NCI-H2227 treated with DMSO at 0.1 percent for 48 hours (cell line): Measurements from ENCODE around the gene NPIPB4.
"Not testable (repeated sequence)": the region's sequence is repeated elsewhere in the genome, so short reads cannot be mapped to it uniquely, and the experiment has no call there.

ENCODE experiments used
- DNase-seq: peaks from one replicate; lab custom pipeline; 2025; lab: John Stamatoyannopoulos, UW

NPIPB4 gene

DNA sequence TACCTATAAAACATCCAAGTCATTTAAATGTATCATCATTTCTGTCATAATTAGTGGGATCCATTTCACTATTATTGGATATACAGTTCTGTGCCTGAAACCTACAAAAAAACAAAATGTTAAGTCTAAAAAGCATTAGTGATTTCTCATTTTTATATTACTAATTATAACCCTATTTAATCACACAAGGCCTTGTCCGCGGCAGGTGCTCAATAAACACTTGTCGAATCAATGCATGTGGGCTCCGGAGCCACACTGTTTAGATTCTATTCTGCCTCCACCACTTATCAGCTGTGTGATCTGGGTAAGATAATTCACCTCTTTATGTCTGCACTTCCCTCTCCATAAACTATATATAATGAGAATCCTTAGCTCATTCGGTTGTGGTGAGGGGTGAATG, at the start of gene NPIPB4:
Gene NPIPB4, minus strand, starts transcription at position 101 of the 400 bp plus-strand sequence. CDS start 378 bp downstream, outside the sequence.
- DNase-seq, result not testable (repeated sequence)

DNA sequence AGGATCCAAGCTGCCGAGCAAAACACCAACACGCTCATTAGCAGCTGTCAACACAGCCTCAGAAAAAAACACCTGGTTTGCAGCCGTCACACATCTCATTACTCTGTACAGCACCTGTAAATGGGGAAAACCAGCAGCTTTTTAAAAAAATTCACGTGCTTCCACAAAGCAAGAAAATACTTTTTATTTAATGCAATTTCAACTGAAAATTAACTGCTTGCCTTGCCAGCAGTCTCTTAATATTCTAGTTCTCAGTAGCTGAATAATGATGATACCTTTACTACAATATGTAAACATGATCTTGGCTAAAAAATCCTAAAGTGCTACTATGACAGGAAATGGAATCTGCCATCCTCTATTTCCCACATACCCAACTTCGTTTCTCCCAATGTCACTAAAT, 41.4 kb upstream of the NPIPB4 start:
- not testable (repeated sequence) for DNase-seq

DNA sequence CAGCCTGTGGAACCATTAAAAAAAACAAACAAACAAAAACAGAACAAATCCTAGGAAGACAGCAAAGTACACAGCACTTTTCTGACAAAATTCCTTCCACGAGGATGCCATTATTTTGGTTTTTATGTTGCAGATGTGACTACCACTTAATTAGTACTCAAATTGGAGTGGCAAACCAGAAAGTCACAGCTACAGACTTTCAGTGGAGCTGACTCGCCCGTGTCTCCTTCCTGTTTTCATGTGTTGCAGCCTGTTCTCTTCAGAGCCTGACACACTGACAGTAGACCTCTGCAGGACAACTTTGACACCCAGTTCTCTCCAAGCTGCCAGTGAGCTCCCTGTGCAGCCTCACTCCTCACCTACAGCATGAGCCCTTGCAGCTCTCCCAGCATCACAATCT, 24.4 kb upstream of the NPIPB4 start:
- not testable (repeated sequence) for DNase-seq

DNA sequence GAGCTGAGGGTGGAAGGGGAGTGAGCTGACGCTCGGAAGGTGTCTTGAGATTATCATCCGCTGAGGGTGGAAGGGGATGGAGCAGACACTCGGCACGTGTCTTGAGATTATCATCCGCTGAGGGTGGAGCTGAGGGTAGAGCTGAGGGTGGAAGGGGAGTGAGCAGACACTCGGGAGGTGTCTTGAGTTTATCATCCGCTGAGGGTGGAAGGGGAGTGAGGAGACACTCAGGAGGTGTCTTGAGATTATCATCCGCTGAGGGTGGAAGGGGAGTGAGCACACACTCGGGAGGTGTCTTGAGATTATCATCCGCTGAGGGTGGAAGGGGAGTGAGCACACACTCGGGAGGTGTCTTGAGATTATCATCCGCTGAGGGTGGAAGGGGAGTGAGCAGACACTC, 20.4 kb downstream of the NPIPB4 start:
- not testable (repeated sequence) for DNase-seq

DNA sequence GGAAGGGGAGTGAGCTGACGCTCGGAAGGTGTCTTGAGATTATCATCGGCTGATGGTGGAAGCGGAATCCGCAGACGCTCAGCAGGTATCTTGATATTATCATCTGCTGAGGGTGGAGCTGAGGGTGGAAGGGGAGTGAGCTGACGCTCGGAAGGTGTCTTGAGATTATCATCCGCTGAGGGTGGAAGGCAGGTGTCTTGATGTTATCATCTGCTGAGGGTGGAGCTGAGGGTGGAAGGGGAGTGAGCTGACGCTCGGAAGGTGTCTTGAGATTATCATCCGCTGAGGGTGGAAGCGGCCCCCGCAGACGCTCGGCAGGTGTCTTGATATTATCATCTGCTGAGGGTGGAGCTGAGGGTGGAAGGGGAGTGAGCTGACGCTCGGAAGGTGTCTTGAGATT, 21.2 kb downstream of the NPIPB4 start:
- DNase-seq, result not testable (repeated sequence)

DNA sequence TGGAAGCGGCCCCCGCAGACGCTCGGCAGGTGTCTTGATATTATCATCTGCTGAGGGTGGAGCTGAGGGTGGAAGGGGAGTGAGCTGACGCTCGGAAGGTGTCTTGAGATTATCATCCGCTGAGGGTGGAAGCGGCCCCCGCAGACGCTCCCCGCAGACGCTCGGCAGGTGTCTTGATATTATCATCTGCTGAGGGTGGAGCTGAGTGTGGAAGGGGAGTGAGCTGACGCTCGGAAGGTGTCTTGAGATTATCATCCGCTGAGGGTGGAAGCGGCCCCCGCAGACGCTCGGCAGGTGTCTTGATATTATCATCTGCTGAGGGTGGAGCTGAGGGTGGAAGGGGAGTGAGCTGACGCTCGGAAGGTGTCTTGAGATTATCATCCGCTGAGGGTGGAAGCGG, 21.8 kb downstream of the NPIPB4 start:
- DNase-seq, result not testable (repeated sequence)

DNA sequence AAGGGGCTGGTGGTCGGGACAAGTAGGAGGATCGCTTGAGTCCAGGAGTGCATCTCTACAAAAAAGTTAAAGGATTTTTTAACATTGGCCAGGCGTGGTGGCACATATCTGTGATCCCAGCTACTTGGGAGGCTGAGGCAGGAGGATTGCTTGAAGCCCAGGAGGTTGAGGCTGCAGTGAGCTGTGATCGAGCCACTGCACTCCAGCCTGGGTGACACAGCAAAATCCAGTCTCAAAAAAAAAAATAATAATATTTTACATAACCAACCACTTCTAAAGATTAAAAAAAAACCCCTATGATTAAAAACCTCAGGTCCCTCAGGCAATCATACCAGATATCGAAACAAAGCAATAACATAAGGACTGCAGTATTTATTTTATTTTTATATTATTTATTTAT, 23.3 kb downstream of the NPIPB4 start:
- DNase-seq, result not testable (repeated sequence)

DNA sequence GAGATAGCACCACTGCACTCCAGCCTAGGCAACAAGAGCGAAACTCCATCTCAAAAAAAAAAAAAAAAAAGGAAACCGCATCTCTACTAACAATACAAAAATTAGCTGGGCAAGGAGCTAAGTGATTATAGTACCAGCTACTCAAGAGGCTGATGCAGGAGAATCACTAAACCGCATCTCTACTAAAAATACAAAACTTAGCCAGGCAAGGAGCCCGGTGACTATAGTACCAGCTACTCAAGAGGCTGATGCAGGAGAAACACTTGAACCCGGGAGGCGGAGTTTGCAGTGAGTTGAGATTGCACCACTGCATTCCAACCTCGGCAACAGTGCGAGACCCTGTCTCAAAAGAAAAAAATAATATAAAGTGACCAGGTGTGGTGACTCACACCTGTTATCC, 27.6 kb downstream of the NPIPB4 start:
- not testable (repeated sequence) for DNase-seq

DNA sequence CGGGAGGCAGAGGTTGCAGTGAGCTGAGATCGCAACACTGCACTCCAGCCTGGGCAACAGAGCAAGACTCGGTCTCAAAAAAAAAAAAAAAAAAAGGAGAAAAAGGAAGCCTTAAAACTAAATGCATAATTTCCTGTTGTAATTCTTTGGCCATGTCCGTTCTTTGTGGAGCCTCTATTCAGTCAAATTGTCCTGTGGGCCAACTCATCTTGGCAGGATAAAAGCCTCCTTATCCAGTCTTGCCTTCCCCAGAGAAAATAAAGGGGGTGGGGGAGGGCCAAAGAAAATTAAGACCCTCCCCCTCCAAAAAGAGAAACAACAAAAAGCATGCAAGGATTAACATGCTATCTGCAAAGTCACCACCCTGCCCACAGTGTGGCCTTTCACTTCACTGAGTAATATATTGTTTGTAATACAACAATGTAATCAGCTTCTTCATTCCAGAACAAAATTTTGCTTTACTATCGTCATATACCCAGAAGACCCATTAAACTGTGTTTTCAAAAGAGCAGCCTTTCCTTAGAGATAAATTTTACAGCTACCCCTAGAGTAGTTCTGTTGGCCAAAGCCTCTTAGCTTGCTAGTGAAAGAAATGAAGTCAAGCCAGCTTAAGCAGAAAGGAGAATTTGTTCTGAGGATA, 31.4 kb downstream of the NPIPB4 start:
- DNase-seq, result not testable (repeated sequence)

DNA sequence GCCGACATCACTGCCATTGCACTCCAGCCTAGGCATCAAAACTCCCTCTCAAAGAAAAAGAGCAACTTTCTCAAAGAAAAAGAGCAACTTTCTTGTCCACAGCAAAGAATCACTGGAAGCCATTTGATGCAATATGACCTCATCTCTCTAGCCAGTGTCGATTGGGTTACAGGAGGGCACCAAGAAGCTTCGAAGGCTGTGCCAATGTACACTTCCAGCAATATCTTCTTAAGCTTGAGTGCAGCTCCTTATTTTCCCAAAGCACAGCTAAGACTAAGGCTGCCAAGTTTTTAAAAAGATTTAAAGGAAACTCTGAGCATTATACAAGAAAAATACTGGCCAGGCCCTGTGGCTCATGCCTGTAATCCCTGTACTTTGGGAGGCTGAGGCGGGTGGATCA, 32.0 kb downstream of the NPIPB4 start:
- DNase-seq, result not testable (repeated sequence)

DNA sequence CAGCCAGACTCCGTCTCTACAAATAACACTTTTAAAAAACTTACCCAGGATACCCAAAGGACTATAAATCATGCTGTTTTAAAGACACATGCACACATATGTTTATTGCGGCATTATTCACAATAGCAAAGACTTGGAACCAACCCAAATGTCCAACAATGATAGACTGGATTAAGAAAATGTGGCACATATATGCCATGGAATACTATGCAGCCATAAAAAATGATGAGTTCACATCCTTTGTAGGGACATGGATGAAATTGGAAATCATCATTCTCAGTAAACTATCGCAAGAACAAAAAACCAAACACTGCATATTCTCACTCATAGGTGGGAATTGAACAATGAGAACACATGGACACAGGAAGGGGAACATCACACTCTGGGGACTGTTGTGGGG, 34.3 kb downstream of the NPIPB4 start:
- not testable (repeated sequence) for DNase-seq

DNA sequence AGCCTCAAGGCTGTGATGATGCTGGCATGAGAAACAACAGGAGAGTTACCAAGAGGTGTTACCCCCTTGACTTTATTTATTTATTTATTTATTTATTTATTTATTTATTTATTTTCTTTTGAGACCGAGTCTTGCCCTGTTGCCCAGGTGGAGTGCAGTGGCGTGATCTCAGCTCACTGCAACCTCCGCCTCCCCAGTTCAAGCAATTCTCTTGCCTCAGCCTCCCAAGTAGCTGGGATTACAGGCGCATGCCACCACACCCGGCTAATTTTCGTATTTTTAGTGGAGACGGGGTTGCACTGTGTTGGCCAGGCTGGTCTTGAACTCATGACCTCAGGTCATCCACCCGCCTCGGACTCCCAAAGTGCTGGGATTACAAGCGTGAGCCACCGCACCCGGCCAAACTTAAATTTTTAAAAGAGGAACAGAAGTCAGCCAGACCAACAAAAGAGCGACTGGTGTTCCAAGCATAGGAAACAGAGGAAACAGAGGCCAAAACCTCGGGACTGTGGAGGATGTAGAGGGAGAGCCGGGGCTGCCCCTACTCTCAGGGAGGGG, 36.6 kb downstream of the NPIPB4 start:
- DNase-seq, result not testable (repeated sequence)

DNA sequence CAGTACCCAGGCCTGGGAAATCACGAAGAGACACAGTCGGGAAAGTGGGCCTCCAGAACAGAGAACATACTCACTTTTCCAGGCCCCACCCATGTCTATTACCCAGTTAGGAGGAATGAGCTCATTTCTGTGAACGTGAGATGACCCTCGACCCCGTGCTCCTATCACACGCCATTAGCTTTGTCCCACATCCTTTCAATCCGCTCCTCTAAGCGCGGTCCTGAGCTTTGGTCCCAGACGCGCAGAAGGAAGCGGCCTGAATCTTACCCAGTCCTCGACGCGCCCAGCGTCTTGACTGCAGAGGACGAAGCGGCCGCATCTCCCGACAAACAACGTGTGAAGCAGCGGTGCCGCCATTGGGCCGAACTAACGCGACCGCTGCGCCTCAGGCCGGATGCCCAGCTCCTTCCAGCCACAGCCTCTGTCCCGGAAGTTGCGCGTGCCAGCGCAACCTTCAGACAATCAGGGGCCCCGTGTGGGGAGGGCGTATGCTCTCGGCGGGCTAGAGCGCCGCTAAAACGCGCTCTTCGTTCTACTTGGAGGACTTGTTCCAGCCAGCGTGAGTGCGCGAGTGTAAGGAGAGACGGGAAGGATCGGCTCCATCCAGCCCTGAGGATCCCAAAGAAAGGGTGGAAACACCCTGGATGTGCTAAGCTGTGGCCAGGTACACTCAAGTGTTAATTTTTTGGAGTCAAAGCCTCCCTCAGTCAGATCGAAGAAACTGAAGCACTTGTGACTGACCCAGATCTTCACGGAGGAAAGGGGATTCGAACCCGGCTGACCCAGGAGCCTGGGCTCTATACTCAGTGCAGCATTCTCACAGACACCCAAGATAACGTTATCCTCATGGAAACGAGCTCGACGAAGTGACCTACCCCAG, 37.3 kb downstream of the NPIPB4 start:
- peak; percentile 89 for DNase-seq

DNA sequence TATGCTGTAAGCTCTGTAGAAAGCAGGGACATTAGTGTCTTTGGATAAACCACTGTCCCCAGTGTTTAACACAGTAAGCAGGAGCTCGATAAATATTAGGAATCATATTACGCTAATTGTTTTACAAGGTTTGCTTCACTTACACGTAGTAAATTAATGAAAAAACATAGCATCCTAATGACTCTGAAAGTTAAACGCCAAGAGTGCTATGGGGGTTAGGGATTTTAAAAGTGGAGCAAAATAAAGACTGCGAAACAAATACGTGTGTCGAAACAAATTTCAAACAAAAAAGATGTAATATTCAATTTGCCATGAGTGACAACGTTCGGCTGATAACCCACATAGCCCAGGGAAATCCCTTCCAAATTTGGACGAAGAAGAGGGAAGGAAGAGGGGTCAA, 37.9 kb downstream of the NPIPB4 start:
- not testable (repeated sequence) for DNase-seq

DNA sequence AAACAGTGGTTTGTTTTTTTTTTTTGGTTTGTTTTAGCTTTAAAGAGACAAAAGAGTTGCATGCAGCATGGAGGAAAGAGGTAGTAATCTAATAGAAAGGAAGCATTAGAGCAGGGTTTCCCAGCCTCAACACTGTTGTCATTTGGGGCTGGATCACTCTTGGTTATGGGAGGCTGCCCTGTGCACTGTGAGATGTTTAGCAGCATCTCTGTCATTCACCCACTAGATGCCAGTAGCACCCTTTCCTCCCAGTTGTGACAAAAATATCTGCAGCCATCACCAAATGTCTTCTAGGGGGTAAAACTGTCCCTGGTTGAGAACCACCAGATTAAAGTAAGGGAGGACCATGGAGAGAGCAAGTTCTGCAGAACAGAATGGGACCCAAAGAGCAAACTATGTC, 40.5 kb downstream of the NPIPB4 start:
- not testable (repeated sequence) for DNase-seq

DNA sequence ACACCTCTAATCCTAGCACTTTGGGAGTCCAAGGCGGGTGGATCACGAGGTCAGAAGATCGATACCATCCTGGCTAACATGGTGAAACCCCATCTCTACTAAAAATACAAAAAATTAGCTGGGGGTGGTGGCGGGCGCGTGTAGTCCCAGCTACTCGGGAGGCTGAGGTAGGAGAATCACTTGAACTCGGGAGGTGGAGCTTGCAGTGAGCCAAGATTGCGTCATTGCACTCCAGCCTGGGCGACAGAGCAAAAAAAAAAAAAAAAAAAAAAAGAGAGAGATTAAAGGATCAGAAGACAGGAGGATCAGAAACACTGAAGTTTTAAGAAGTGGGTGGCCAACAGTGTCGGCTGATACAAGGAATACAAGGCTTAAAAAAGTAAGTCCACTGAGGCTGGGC, 41.9 kb downstream of the NPIPB4 start:
- DNase-seq, result not testable (repeated sequence)

DNA sequence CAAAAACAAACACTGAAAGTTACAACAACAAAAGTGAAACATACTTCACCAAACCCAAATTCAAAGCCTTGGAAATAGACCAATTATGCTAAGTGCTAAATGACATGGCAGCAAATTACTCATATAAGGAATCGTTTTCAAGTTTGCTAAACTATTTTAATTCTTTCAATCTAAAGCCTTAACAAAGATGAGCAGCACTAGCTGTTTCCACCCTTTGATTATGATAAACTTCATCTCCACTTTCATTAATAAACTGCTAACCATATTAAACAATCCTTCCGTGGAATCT, 55.2 kb downstream of the NPIPB4 start:
- DNase-seq, result not testable (repeated sequence)

DNA sequence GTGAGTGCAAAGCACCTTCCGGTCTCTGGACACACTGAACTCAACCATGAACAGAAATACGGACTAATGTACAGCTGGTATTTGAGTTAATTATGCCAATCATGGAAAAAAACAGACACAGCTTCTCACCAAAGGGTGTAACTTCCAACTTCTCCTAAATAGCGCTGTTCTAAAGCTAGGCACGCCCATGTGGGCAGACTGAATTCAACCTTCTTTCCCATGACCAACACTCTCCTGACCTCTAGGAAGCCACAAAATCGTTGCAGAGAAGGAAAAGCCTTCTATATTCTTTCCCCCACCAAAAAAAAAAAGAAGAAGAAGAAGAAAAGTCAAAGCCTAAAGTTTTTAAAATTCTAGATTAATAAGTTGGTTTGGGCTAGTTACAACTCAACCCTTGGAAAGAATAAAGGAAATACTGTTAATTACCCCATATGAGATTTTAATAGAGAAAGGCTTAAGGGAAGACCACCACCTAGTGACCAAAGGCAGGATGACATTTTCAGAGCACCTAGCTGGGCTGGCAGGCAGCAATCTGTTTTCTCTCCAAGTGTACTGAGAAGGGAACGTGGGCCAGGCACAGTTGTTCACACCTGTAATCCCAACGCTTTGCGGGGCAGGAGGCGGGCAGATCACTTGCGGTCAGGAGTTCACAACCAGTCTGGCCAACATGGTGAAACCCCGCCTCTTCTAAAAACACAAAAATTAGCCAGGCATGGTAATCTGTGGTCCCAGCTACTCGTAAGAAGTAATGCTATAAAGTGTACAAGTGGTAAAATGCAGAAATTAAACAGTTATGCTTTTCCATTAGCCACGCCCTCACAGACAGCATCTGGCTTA, 55.8 kb downstream of the NPIPB4 start:
- DNase-seq, result peak; percentile 4

DNA sequence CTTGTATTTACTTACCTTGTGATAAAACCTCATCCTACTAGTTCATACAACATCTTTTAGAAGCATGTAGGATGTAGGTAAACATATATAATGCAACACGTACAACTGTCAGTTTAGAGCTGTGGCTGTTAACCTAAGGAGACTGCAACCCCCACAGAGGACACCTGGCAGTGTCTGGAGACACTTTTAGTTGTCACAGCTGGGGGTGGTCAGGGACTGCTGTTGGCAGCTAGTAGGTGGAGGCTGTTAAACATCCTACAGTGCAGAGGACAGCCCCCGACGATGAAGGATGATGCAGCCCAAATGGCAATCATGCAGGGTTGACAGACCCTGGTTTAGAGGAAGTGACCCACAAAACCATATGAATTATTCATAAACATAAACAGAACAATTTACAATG, 59.0 kb downstream of the NPIPB4 start:
- not testable (repeated sequence) for DNase-seq

DNA sequence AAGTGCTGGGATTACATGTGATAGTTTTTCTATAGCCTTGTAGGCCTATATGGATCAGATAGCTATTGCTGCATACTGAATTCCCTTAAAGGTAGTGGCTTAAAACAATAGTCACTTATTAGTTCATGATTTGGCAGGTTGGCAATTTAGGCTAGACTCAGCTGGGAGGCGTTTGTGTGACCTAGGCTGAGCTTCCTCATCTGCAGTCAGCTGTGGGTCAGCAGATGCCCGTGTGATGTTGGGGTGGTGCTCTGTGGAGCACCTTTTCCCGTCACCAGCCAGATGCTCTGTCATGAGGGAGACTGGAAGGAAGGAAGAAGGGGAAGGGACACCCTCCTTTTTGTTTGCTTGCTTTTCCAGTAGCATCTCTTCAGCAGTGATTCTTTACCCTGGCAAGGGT, 64.2 kb downstream of the NPIPB4 start:
- not testable (repeated sequence) for DNase-seq

DNA sequence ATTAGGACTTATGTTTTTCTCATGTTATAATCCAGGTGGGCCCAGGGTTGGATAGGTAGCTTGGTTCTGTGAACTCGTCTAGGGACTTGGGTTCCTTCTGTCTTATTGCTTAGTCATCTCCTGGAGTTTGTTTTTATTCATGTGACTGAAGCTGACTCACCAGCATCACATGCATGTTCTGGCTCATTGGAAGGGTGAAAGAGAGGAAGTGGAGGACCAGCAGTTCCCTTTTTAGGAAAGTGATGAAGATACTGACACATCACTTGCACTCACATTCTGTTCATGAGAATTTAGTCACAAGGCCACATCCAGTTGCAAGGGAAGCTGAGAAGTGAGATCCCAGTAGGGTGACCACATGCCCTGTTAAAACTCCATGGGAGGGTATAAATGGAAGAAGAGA, 67.0 kb downstream of the NPIPB4 start:
- not testable (repeated sequence) for DNase-seq
